Measurements from ENCODE around the gene INPP5F. TPM values are rescaled to one million over a fixed set of nuclear protein-coding genes. Genes with fewer than 3 reads are reported as not detected.
"Not testable (repeated sequence)": the region's sequence is repeated elsewhere in the genome, so short reads cannot be mapped to it uniquely, and the experiment has no call there.

The INPP5F gene
- total RNA-seq, 1 donor from 2014 or later, result 4.0 TPM

DNA sequence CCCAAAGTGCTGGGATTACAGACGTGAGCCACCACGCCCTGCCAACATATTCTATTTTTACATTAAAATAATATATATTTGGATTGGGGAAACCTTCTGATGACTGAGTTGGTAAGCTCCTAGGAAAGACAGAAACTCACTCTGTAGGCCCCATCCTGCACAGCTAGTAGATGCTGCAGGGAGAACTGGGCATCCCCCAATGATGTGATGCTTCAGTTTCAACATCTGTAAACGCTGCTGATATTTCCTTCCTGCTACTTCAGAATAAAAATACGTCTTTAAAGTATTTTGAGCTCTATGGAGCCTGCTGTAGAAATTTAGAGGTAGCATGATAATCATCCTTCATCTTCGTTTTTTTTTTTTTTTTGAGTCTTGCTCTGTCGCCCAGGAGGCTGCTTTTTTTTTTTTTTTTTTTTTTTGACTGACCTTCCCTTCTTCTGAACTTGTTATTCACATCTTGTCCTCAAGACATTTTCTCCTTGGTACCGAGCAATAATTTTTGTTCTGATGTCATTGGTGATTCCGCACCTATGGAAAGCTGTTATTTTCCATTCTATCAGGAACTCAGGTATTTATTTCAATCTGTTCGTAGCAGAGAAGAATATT lies 21.8 kb upstream of the INPP5F start:
- intact Hi-C loops (cut with micrococcal nuclease), result no loop called here
- ATAC-seq (no peak), DNase-seq (no peak)

DNA sequence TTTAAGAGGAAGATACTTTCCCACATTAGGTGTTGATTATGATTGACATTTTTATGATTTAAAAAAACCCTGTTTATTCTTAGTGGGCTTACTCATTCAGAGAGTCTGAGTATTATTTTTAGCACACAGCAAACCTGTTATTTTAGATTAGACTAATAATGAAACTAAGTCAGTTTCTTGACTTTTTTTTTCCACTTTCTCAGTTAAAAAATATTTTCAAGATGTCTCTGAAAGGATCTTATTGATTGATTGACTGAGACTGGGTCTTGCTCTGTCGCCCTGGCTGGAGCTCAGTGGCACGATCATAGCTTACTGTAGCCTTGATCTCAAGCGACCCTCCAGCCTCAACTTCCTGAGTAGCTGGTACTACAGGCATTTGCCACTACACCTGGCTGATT lies 20.4 kb upstream of the INPP5F start:
- intact Hi-C loops (cut with micrococcal nuclease), result no loop called here
- no peak for ATAC-seq
- no peak for DNase-seq

DNA sequence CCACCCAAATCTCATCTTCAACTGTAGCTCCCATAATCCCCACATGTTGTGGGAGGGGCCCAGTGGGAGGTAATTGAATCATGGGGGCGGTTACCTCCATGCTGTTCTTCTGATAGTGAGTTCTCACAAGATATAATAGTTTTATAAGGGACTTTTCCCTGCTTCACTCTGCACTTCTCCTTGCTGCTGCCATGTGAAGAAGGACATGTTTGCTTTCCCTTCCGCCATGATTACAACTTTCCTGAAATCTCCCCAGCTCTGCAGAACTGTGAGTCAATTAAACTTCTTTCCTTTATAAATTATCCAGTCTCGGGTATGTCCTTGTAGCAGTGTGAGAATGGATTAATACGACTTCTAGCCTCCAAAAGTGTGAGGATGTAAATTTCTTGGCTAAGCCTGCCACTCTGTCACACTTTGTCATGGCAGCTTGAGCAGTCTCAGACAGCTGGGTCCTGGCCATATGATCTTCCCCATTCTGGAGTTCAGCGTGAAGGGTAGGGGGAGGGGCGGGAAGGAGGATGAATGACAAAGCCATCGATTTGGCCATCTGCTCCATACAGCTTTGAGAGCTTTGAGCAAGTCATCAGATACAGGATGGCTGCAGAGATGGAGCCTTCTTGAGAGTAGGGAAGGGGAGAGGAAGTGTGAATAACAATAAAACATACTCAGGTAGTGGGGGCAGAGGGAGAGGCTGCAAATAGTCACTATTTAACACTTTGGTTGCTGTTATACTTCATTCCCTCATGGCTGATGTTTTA lies 19.1 kb upstream of the INPP5F start:
- no peak for DNase-seq
- intact Hi-C loops (cut with micrococcal nuclease), result no loop called here
- ATAC-seq, result no peak

- intact Hi-C loops (cut with micrococcal nuclease); DNase-seq; ATAC-seq: not testable (repeated sequence)
These were observed 18.5 kb upstream of the INPP5F start for GRCh38 chr10:119707331-119707730.

- ATAC-seq; DNase-seq; intact Hi-C loops (cut with micrococcal nuclease): not testable (repeated sequence)
These were observed 14.9 kb upstream of the INPP5F start for GRCh38 chr10:119710935-119711334.

DNA sequence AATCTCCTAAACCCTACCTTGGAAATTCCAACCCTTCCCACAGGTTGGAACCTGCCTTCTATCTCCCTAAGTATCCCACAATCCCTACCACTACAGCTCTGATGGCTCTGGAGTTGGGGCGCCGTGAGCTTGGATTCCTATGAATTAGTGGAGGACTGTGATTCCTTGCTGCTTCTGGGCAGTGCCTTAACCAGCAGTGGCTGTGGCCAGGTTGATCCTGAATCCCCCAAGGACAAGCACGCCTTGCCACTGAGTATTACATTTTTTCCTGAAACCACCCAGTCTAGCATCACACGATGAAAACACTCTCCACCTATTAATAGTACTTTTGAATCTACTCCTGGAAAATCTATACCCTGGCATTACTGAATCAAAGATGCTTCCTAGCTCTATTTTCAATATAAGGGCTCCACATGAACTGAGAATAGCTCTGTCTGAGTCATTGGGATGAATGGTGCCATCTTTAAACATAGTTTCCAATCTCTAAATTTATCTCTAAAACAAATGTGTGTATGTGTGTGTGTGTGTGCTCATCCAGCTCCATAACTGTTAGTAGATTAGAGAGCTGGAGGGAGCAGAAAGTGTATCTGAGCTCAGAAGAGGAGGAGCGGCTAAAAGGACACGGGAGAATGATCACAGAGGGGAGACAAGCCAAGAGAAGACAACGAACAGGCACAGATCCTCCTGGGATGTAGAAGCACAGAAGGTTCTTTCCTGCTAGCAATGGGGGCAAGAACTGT lies 11.9 kb upstream of the INPP5F start:
- no peak for DNase-seq
- intact Hi-C loops (cut with micrococcal nuclease), result no loop called here
- no peak for ATAC-seq

GRCh38 chr10:119714484-119714816 lies 11.4 kb upstream of the INPP5F start:
- DNase-seq, result no peak
- intact Hi-C loops (cut with micrococcal nuclease), result no loop called here
- no peak for ATAC-seq

DNA sequence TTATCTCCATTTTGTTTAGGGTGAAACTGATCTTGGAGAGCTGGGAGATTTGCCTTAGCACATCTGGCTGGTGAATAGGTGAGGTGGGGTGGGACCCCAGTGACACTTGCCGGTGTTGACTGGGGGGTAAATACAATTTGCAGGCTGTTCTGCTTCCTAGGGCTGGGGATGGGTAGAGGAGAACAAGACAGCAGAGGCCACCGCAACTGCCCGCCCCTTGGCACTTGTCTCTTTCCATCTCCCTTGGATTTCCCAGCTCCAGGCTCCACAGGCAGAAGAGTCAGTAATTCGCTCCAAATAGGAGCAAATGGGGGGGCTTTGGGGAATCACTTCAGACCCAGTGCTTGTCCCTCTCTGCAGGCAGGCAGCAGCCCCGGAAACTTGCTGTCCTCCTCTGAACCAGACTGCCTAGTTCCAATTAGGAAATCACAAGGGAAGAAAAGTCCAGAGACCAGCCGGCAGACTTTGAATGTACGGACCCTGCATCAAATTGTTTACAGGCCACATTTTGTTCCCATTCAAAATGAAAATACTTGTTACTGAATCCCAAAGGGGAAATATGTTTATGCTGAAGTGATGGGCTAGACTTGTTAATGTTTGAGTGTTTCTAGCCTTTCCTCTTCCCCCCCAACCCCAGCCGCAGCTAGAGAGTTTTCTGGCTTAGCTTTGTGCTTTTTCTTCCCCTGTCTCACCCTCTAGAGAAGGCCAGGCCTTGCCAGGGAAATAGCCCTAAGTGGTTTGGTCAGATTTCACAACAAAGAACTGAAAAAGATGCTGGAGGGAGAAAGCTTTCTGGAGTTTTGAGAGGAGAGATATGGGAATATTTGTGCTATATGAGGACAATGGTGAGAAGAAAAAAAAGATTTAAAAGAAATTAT lies 10.0 kb upstream of the INPP5F start:
- peak; percentile 43 for ATAC-seq
- intact Hi-C loops (cut with micrococcal nuclease), result no loop called here
- DNase-seq, result no peak

DNA sequence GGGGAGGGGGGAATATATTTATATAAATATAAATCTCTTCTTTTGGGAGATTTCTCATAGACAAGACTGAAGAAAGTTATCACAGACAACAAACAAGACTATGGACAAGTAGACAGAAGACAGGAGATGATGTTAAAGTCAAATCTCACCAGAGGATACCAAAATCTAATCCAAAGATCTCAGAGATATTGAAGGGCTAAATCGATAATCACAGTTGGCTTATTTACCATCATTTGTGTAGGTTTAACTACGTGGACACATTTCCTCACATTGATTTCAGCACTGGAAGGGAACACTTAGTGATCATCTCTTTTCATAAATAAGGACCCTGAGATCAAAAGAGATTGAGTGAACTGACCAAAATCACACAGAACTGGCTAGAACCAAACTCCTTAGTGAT lies 2.7 kb upstream of the INPP5F start:
- ATAC-seq (no peak), DNase-seq (no peak)
- intact Hi-C loops (cut with micrococcal nuclease), result no loop called here

GRCh38 chr10:119723624-119724023 lies 2.2 kb upstream of the INPP5F start:
- no peak for DNase-seq
- intact Hi-C loops (cut with micrococcal nuclease), result no loop called here
- no peak for ATAC-seq

DNA sequence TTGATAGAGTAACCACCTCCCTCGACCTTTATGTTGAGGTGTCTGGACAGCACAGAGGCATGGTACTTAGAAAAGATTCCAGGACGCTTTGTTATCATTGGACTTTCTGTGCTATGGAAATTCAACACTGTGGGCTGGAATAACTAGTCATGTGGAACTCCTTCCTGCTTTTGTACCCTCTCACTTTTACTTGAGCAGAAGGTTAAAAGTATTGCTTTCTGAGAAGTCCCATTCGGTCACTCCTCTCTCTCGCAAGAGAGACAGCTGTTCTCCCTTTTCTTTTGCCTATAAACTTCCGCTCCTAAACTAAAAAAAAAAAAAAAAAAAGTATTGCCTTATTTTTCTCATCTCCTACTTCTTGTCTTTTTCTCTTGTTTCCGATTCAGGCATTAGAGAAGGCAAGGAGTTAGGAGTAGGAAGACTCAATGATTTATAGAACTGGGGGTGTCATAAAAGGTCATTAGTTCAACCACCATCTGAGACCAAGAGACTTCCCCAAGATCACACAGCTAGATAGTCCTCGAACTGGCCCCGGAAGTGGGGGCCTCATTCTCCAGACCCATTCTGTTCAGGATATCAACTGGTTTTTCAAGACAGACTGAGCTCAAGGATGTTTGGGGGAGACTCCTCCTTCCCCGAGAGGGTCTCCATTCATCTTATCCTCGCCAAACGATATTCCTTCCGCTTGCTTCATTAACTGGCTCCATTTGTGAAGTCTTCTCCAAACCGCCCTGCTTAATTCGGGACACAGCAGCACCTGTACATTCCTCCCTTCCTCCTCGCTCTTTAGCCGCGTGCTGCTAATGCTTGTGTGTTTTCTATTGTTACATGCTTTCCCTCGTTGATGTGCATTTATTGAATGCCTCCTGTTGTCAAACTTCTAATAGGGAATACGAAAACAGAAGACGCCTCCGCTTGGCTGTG lies 995 bp upstream of the INPP5F start:
- intact Hi-C loops (cut with micrococcal nuclease), result no loop called here
- DNase-seq (no peak), ATAC-seq (peak; percentile 3)

DNA sequence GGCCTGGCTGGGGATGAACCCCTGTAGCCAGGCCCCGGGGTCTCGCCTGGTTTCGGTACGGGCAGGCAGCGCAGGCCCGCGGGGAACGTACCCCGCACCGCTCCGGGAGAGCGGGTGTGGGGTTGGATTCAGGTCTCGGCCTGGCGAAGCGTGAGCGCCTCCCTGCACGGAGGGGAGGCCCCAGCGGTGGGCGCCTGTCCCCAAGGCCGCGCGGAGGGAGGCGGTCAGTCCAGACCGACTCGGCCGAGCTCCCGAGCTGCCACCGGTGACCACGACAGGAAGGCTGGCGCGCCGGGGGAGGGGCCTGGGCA lies 378 bp upstream of the INPP5F start:
- intact Hi-C loops (cut with micrococcal nuclease), result no loop called here
- no peak for DNase-seq
- ATAC-seq, result no peak

DNA sequence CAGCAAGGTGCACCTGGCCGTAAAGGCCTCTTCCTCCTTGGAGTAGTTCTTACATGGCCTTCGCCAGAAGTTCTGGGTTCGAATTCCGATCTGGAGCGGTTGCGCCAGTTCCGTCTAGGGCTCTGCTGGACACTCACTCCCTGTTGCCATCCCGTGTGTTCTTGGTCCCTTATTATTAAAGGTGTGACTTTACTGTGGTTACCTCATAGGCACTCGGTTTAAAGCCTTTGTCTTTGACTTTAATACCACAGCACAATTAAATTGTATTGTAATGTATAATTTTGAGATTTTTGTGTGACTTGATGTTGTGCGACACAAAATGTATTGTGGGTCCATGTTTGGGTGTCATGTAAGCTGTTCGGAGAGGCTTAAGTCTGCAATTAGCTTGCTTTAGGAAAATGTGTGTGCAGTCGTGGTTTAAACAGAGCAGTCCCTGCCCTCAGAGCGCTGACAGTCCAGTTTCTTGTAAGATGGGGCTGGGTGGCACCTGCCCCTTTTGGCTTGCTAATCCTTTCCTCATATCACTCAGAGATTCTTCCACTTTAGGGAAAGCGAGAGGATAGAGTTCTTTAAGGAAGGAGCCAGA lies 919 bp downstream of the INPP5F start:
- ATAC-seq (no peak), DNase-seq (no peak)
- intact Hi-C loops (cut with micrococcal nuclease), result no loop called here

- DNase-seq (no peak), ATAC-seq (no peak)
- intact Hi-C loops (cut with micrococcal nuclease), result no loop called here
These were observed 2.4 kb downstream of the INPP5F start for GRCh38 chr10:119728172-119728800.

GRCh38 chr10:119734396-119735332 lies 8.8 kb downstream of the INPP5F start:
- intact Hi-C loops (cut with micrococcal nuclease), result no loop called here
- ATAC-seq (no peak), DNase-seq (no peak)

DNA sequence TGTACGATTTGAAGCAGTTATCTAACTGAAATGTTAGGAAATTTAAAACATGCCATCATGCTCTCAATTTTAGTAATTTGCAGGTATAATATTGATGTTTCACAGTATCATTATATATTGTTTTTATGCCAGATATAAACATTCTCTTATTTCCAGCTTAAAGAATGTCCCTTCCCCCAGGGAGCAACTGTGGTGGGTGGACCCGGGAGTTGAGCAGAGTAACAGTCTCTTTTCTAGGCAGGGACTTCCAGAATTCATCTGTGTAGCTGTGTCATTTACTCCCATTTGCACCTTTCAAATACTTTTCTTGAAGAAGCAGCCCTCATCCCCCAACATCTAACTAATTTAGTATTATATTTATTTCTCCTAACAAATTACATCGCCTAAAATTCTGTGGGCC lies 9.6 kb downstream of the INPP5F start:
- no peak for DNase-seq
- ATAC-seq, result no peak
- intact Hi-C loops (cut with micrococcal nuclease), result no loop called here

DNA sequence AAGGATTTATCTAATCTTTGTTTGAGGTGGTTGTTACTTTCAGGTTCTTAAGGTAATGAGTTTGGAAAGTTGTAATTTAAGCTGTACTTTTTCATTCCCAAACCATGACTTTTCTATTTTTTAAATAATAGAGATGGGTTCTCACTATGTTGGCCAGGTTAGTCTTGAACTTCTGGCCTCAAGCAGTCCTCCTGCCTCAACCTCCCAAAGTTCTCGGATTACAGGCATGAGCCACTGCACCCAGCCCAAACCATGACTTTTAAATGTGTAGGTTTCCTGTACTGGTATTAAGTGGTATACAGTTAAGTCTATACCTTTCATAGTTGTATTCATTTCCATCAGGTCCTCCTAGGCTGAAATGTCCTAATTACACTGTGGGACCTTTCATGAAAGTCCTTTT lies 10.4 kb downstream of the INPP5F start:
- intact Hi-C loops (cut with micrococcal nuclease), result no loop called here
- DNase-seq, result no peak
- ATAC-seq, result no peak
